K562 (cell line): ENCODE results near the gene PEPD. TPM values are rescaled to one million over a fixed set of nuclear protein-coding genes. Genes with fewer than 3 reads are reported as not detected.

Experiments used
- ATAC-seq: fragments of 200-7000 bp; cut with Tn5 transposase; 3 replicates; pipeline ENCODE4 v1.9.1; 2020; ENCODE audit warnings: moderate library complexity
- BruUV-seq: library from RNA; stranded (reverse); fragments of 400-500 nt; replicated peaks from 2 replicates; lab custom pipeline; 2021; lab: Mats Ljungman, UMichigan
- CTCF ChIA-PET: fragments of 300-600 bp; formaldehyde crosslinking; extraction: SDS; loops from one replicate; lab custom pipeline; 2021; ENCODE audit warnings: low intra/inter-chr PET ratio; lab: Yijun Ruan, JAX
- POLR2A ChIA-PET: fragments of 300-600, 350-650 bp; sonication (Branson Sonifier 250); formaldehyde crosslinking; extraction: SDS; loops from one replicate; lab custom pipeline; 2021; ENCODE audit warnings: antibody characterized with exemption, inconsistent platforms; lab: Yijun Ruan, JAX
- DNase-seq, 4 experiments: peaks; one replicate each; pipeline versions ENCODE4 v3.0.0 to v3.0.0-alpha.2; 2011 to 2018; ENCODE audit warnings: low spot score in 3 of 4, mixed read lengths in 3 of 4; ENCODE audit errors: extremely low read depth in 1 of 4
- FAIRE-seq: peaks from 2 replicates; lab custom pipeline; 2011; peaks lifted over from hg19 to GRCh38; lab: Jason Lieb, UNC
- H2AFZ ChIP-seq: 2 replicates; pipeline ENCODE4 v1.6.0; 2011; ENCODE audit warnings: low read depth, low read length, control low read depth, inconsistent platforms
- H3K27ac ChIP-seq: fragments of 200-600 bp; 3 replicates; pipeline ENCODE4 v1.8.0; 2011; ENCODE audit warnings: low read depth, mild to moderate bottlenecking, control low read depth, inconsistent platforms, low read length, moderate library complexity, mixed read lengths; ENCODE audit errors: extremely low read depth
- H3K27me3 ChIP-seq, 2 experiments: fragments of 300-600 bp in 1 of 2; 2 replicates in 1 of 2; 3 replicates in 1 of 2; pipeline versions ENCODE4 v1.6.0 to v1.8.0; 2011; ENCODE audit warnings: inconsistent platforms in 2 of 2, low read length in 2 of 2, mild to moderate bottlenecking in 1 of 2, mixed read lengths in 1 of 2, moderate library complexity in 1 of 2; ENCODE audit not compliant: control insufficient read depth in 2 of 2, insufficient read depth in 2 of 2
- H3K36me3 ChIP-seq: fragments of 300-600 bp; 3 replicates; pipeline ENCODE4 v1.8.0; 2011; ENCODE audit warnings: mild to moderate bottlenecking, low read length, inconsistent platforms; ENCODE audit not compliant: control insufficient read depth, insufficient read depth
- H3K4me1 ChIP-seq, 2 experiments: fragments of 200-600 bp in 1 of 2; replicated peaks in 1 of 2; 2 replicates in 1 of 2; 3 replicates in 1 of 2; pipeline versions ENCODE4 v1.5.1 to v1.8.0; 2011; ENCODE audit warnings: inconsistent platforms in 2 of 2, low read length in 2 of 2, mild to moderate bottlenecking in 1 of 2, mixed read lengths in 1 of 2, moderate library complexity in 1 of 2; ENCODE audit not compliant: control insufficient read depth in 2 of 2, insufficient read depth in 2 of 2
- H3K4me2 ChIP-seq: 2 replicates; pipeline ENCODE4 v1.6.1; 2011; ENCODE audit warnings: low read length, control low read depth, inconsistent platforms, mixed read lengths; ENCODE audit not compliant: insufficient read depth
- H3K4me3 ChIP-seq: fragments of 200-600 bp; sonication (generic), shearing (Covaris generic); 2 replicates; pipeline ENCODE4 v1.5.1; 2016; ENCODE audit warnings: control low read depth, inconsistent platforms
- H3K79me2 ChIP-seq: fragments of 200-600 bp; 3 replicates; pipeline ENCODE4 v1.8.0; 2011; ENCODE audit warnings: low read length, inconsistent platforms; ENCODE audit not compliant: control insufficient read depth, insufficient read depth
- H3K9ac ChIP-seq, 2 experiments: 2 replicates each; pipeline versions ENCODE4 v1.6.0 to v1.6.1; 2011; ENCODE audit warnings: low read depth in 2 of 2, low read length in 2 of 2, control low read depth in 1 of 2, inconsistent platforms in 1 of 2, mild to moderate bottlenecking in 1 of 2, mixed read lengths in 1 of 2; ENCODE audit not compliant: insufficient read depth in 1 of 2
- H3K9me1 ChIP-seq: one replicate; pipeline ENCODE4 v1.6.0; 2011; ENCODE audit warnings: inconsistent platforms, mild to moderate bottlenecking, low read length, moderate library complexity; ENCODE audit not compliant: control insufficient read depth, insufficient read depth
- H3K9me3 ChIP-seq: replicated peaks from 2 replicates; pipeline ENCODE4 v1.5.1; 2011; ENCODE audit warnings: low read depth, low read length, inconsistent platforms; ENCODE audit not compliant: control insufficient read depth, insufficient read depth
- H4K20me1 ChIP-seq: replicated peaks from 2 replicates; pipeline ENCODE4 v1.6.1; 2011; ENCODE audit warnings: low read length, inconsistent platforms, mixed read lengths; ENCODE audit not compliant: control insufficient read depth, insufficient read depth
- BHLHE40 ChIP-seq: IDR thresholded peaks from 2 replicates; pipeline ENCODE4 v1.6.1; 2011; ENCODE audit warnings: low read length, improper control_type of control experiment
- C11orf30 ChIP-seq: fragments of 450-650 bp; IDR thresholded peaks from 2 replicates; pipeline ENCODE4 v1.6.1; 2016; ENCODE audit warnings: low read depth, mild to moderate bottlenecking
- FOXJ2 ChIP-seq: fragments of 200-800 bp; sonication (Bioruptor generic); IDR thresholded peaks from 2 replicates; pipeline ENCODE4 v1.6.1; 2016; ENCODE audit warnings: missing genetic modification characterization, missing compliant biosample characterization
- HLTF ChIP-seq: fragments of 450-650 bp; IDR thresholded peaks from 2 replicates; pipeline ENCODE4 v1.6.1; 2016
- HMG20B ChIP-seq: fragments of 250-450 bp; sonication (Bioruptor Pico); IDR thresholded peaks from 2 replicates; pipeline ENCODE4 v1.5.0; 2021; ENCODE audit warnings: mild to moderate bottlenecking
- IFI16 ChIP-seq: fragments of 250-450 bp; sonication (Bioruptor Pico); IDR thresholded peaks from 2 replicates; pipeline ENCODE4 v2.1.2; 2022; ENCODE audit warnings: mild to moderate bottlenecking, inconsistent platforms
- KDM1A ChIP-seq, 2 experiments: fragments of 450-650 bp; IDR thresholded peaks; 2 replicates each; pipeline ENCODE4 v1.6.1; 2016; ENCODE audit warnings: mild to moderate bottlenecking in 2 of 2
- MAFG ChIP-seq: fragments of 450-650 bp; conservative IDR thresholded peaks from 2 replicates; pipeline ENCODE4 v1.6.1; 2016; ENCODE audit warnings: missing genetic modification characterization, missing compliant biosample characterization
- MNT ChIP-seq, 2 experiments: fragments of 450-650 bp; conservative IDR thresholded peaks; 2 replicates each; pipeline ENCODE4 v1.6.1; 2017; ENCODE audit warnings: mild to moderate bottlenecking in 2 of 2, moderate library complexity in 2 of 2
- PHF8 ChIP-seq: fragments of 200-600 bp; sonication (generic); IDR thresholded peaks from 2 replicates; pipeline ENCODE4 v1.6.1; 2012; ENCODE audit warnings: mixed run types, mild to moderate bottlenecking, inconsistent platforms, low read length, moderate library complexity, borderline replicate concordance
- RFX5 ChIP-seq: IDR thresholded peaks from 2 replicates; pipeline ENCODE4 v1.6.1; 2011; ENCODE audit warnings: low read depth, mild to moderate bottlenecking, improper control_type of control experiment, low read length
- SMARCA4 ChIP-seq: fragments of 450-650 bp; IDR thresholded peaks from 2 replicates; pipeline ENCODE4 v1.6.1; 2016
- TBL1XR1 ChIP-seq, 2 experiments: IDR thresholded peaks; 2 replicates each; pipeline ENCODE4 v1.6.1; 2012; ENCODE audit warnings: improper control_type of control experiment in 2 of 2, low read length in 2 of 2, mild to moderate bottlenecking in 1 of 2
- UBTF ChIP-seq, 2 experiments: IDR thresholded peaks; 2 replicates each; pipeline ENCODE4 v1.6.1; 2012; ENCODE audit warnings: improper control_type of control experiment in 2 of 2, low read depth in 2 of 2, low read length in 2 of 2, borderline replicate concordance in 1 of 2
- USF2 ChIP-seq: sonication (generic); formaldehyde crosslinking; IDR thresholded peaks from 2 replicates; pipeline ENCODE4 v1.5.0; 2020; ENCODE audit warnings: missing genetic modification reagents
- ZBTB12 ChIP-seq: fragments of 250-450 bp; sonication (Bioruptor Pico); IDR thresholded peaks from 2 replicates; pipeline ENCODE4 v1.4.0; 2020
- ZNF316 ChIP-seq: fragments of 450-650 bp; IDR thresholded peaks from 2 replicates; pipeline ENCODE4 v1.6.1; 2016
- WGBS: fragments of 100-300 bp; shearing (Covaris generic); methylation state at CpG from one replicate; pipeline ENCODE4 v1.1.6; 2016; ENCODE audit warnings: low coverage, mixed read lengths; ENCODE audit not compliant: insufficient coverage; ENCODE audit errors: missing lambda C conversion rate; 5-methylcytosine and 5-hydroxymethylcytosine counted together
- in situ Hi-C: fragments of 300-500 bp; cut with MboI; formaldehyde crosslinking; loops from 4 replicates; pipeline ENCODE4 v1.15.0; 2018; ENCODE audit warnings: inconsistent platforms, mixed read lengths
- intact Hi-C: fragments of 100-400 bp; cut with micrococcal nuclease; formaldehyde crosslinking; loops from 2 replicates; pipeline ENCODE4 v1.14.2; 2022
- polyA plus RNA-seq, 8 experiments: library from polyadenylated mRNA; depleted of rRNA in 4 of 8; stranded (reverse) in 5 of 8; unstranded in 3 of 8; fragments of >200 nt; fragmentation: Nextera tagmentation in 2 of 8; fragmentation: Illumina TruSeq in 1 of 8; extraction: Ambion mirVana in 2 of 8; extraction: Trizol in 1 of 8; gene quantifications; 2 replicates each; pipeline versions ENCODE4 v1.2.1 to v1.2.3, GENCODE V29; 2011 to 2014; ENCODE audit warnings: inconsistent platforms in 1 of 8, missing spikeins in 1 of 8
- total RNA-seq, 7 experiments: library from RNA; depleted of rRNA in 6 of 7; stranded (reverse); fragments of >200 nt in 6 of 7; fragmentation: Illumina TruSeq in 2 of 7; extraction: Trizol in 2 of 7; gene quantifications; 2 replicates each; pipeline versions ENCODE4 v1.2.1 to v1.2.3, GENCODE V29; 2011 to 2021; ENCODE audit warnings: low replicate concordance in 1 of 7

PEPD gene
- total and polyA plus RNA-seq, 9 of the 15 experiments (the other 6 are each of a cell fraction or from before 2014, with no cell fraction given), result 1.3 to 19.2 (median 16.0) TPM

GRCh38 chr19:33486407-33486806 is 35.2 kb downstream of the PEPD start (continued):
- no peak for TF ChIP-seq UBTF (IDR thresholded peaks at IDR 0.05; ENCODE audit: borderline replicate concordance in 1 of 2, low read depth in 2 of 2, low read length in 2 of 2)
- no peak for TF ChIP-seq HLTF
- TF ChIP-seq SMARCA4, result no peak
- TF ChIP-seq RFX5, result no peak
- TF ChIP-seq TBL1XR1 (IDR thresholded peaks at IDR 0.05; ENCODE audit: low read length in 2 of 2), result no peak
- no peak for TF ChIP-seq HMG20B
- no peak for TF ChIP-seq USF2 (CRISPR knock-in tag)
- TF ChIP-seq, all 486 proteins: peak for 0

- H3K9ac ChIP-seq, result no peak overlapping the region
- H3K27me3 ChIP-seq, result no peaks in the 10 kb centered on the region; a peak in 1 of 5 replicates
- H3K4me3 ChIP-seq, result no peak overlapping the region
- H3K9me1 ChIP-seq, result no peaks in the 10 kb centered on the region
- no peak overlapping the region for H2AFZ ChIP-seq
- intact Hi-C loops (no loop called here), in situ Hi-C loops (no loop called here)
- 0 out of 2 replicates have a peak, but pooled peaks cover 3% of the 10 kb centered on the region for H4K20me1 ChIP-seq
- H3K79me2 ChIP-seq, result no peaks in the 10 kb centered on the region
- DNase-seq, result peak in 1 of 4 experiments; percentile 4
- H3K4me2 ChIP-seq, result no peak overlapping the region
- no peak for ATAC-seq
- ChIA-PET POLR2A (no interaction called here), CTCF (no interaction called here)
- H3K9me3 ChIP-seq, result no peaks in the 10 kb centered on the region
- H3K27ac ChIP-seq, result no peak overlapping the region
- no peaks in the 10 kb centered on the region; a peak in 2 of 5 replicates for H3K4me1 ChIP-seq
- FAIRE-seq, result no peak
- H3K36me3 ChIP-seq, result no peaks in the 10 kb centered on the region
- 21% methylated on average over 8 of the region's 8 CpGs for WGBS
- no TSS peak for BruUV-seq
- TF ChIP-seq C11orf30 (peak; percentile 79), IFI16 (no peak), MNT (conservative IDR thresholded peaks at IDR 0.05) (no peak), HLTF (no peak), ZBTB12 (CRISPR knock-in tag) (no peak), ZNF316 (peak; percentile 70), FOXJ2 (tag) (no peak), BHLHE40 (peak; percentile 47), KDM1A (IDR thresholded peaks at IDR 0.05) (peak in 1 of 2 experiments; percentile 77; a peak in 2 of 4 replicates), PHF8 (no peak), MAFG (tag) (peak; percentile 76)
Measured at GRCh38 chr19:33484226-33484774, 37.3 kb downstream of the PEPD start.
